MCF 10A (cell line): Measurements from ENCODE around the gene AKR1B1. TPM values are rescaled to one million over a fixed set of nuclear protein-coding genes. Genes with fewer than 3 reads are reported as not detected.
"Not testable (repeated sequence)": the region's sequence is repeated elsewhere in the genome, so short reads cannot be mapped to it uniquely, and the experiment has no call there.

Experiments
- BruUV-seq: library from RNA; stranded (reverse); fragments of 400-500 nt; replicated peaks from 2 replicates; lab custom pipeline; 2021; lab: Mats Ljungman, UMichigan
- CTCF ChIA-PET: fragments of 300-600 bp; sonication (Branson Sonifier 250); formaldehyde crosslinking; extraction: SDS; loops from one replicate; lab custom pipeline; 2021; ENCODE audit warnings: antibody characterized with exemption, inconsistent platforms; lab: Yijun Ruan, JAX
- POLR2A ChIA-PET: fragments of 300-600, 350-650 bp; sonication (Branson Sonifier 250); formaldehyde crosslinking; extraction: SDS; loops from one replicate; lab custom pipeline; 2020; ENCODE audit warnings: antibody characterized with exemption, inconsistent platforms; lab: Yijun Ruan, JAX
- DNase-seq: peaks from one replicate; pipeline ENCODE4 v3.0.0-alpha.2; 2018; ENCODE audit not compliant: unreplicated experiment
- H3K27ac Mint-ChIP-seq: one replicate; pipeline ENCODE4 v1.8.0; 2022; ENCODE audit warnings: mild to moderate bottlenecking, low read depth, mixed read lengths; ENCODE audit not compliant: unreplicated experiment
- H3K27me3 Mint-ChIP-seq: one replicate; pipeline ENCODE4 v1.8.0; 2022; ENCODE audit warnings: mixed read lengths; ENCODE audit not compliant: insufficient read depth, unreplicated experiment
- H3K36me3 Mint-ChIP-seq: one replicate; pipeline ENCODE4 v1.8.0; 2022; ENCODE audit warnings: mild to moderate bottlenecking, moderate library complexity, mixed read lengths; ENCODE audit not compliant: insufficient read depth, unreplicated experiment
- H3K4me1 Mint-ChIP-seq: one replicate; pipeline ENCODE4 v1.8.0; 2022; ENCODE audit warnings: mixed read lengths; ENCODE audit not compliant: insufficient read depth, unreplicated experiment
- H3K4me3 Mint-ChIP-seq: one replicate; pipeline ENCODE4 v1.8.0; 2022; ENCODE audit warnings: mild to moderate bottlenecking, moderate library complexity, mixed read lengths; ENCODE audit not compliant: unreplicated experiment
- H3K9me3 Mint-ChIP-seq: one replicate; pipeline ENCODE4 v1.8.0; 2022; ENCODE audit warnings: mixed read lengths; ENCODE audit not compliant: unreplicated experiment
- CTCF ChIP-seq: fragments of 200-600 bp; IDR thresholded peaks from one replicate; pipeline ENCODE4 v1.8.0; 2022; ENCODE audit warnings: antibody characterized with exemption, mild to moderate bottlenecking; ENCODE audit not compliant: unreplicated experiment
- intact Hi-C: fragments of 100-400 bp; cut with micrococcal nuclease; formaldehyde crosslinking; loops from 2 replicates; pipeline ENCODE4 v1.14.1; 2022
- total RNA-seq: library from RNA; stranded (reverse); gene quantifications from 2 replicates; pipeline ENCODE4 v1.2.3, GENCODE V29; 2022

Gene AKR1B1
- total RNA-seq, 1 experiment from 2014 or later = 128 TPM

- intact Hi-C loops = no loop called here
- BruUV-seq = no TSS peak
- Mint-ChIP-seq H3K36me3 (no peaks in the 10 kb centered on the region), H3K4me1 (no peaks in the 10 kb centered on the region), H3K9me3 (no peaks in the 10 kb centered on the region), H3K27ac (no peak overlapping the region), H3K4me3 (no peak overlapping the region), H3K27me3 (no peaks in the 10 kb centered on the region)
- no peak for DNase-seq
- CTCF ChIA-PET = interaction anchor here (0.7 to 1.9 kb wide), 4 partner anchors 22 to 144 kb away, joined by 3 to 4 read pairs (median 4); no protein-coding TSS in a partner anchor
- TF ChIP-seq CTCF = no peak
- POLR2A ChIA-PET = interaction anchor here (0.6 to 1.3 kb wide), 2 partner anchors 12 to 1265 kb away, joined by 3 to 5 read pairs; no protein-coding TSS in a partner anchor
Observed at GRCh38 chr7:134493091-134493490, 34.2 kb upstream of the AKR1B1 start.

- H3K4me3 Mint-ChIP-seq, intact Hi-C loops, H3K9me3 Mint-ChIP-seq, POLR2A ChIA-PET, H3K27me3 Mint-ChIP-seq, H3K4me1 Mint-ChIP-seq, H3K36me3 Mint-ChIP-seq, DNase-seq, H3K27ac Mint-ChIP-seq, BruUV-seq: not testable (repeated sequence)
- CTCF ChIA-PET = interaction anchor here (0.6 kb wide), 2 partner anchors 23 to 118 kb away, joined by 3 read pairs; no protein-coding TSS in a partner anchor
Observed at GRCh38 chr7:134487721-134488120, 28.8 kb upstream of the AKR1B1 start.

GRCh38 chr7:134485203-134485602 lies 26.3 kb upstream of the AKR1B1 start:
- Mint-ChIP-seq H3K27me3 (no peaks in the 10 kb centered on the region), H3K9me3 (no peaks in the 10 kb centered on the region), H3K4me3 (no peak overlapping the region), H3K4me1 (peaks cover 11% of the 10 kb centered on the region), H3K27ac (no peak overlapping the region), H3K36me3 (no peaks in the 10 kb centered on the region)
- POLR2A ChIA-PET = interaction anchor here (0.7 to 1.2 kb wide), 2 partner anchors 17 to 1651 kb away, joined by 3 read pairs; no protein-coding TSS in a partner anchor
- TF ChIP-seq CTCF = no peak
- intact Hi-C loops = no loop called here
- BruUV-seq = no TSS peak
- DNase-seq = no peak
- CTCF ChIA-PET = interaction anchor here (2.0 kb wide), 1 partner anchor 43 kb away, joined by 6 read pairs; no protein-coding TSS in a partner anchor

DNA sequence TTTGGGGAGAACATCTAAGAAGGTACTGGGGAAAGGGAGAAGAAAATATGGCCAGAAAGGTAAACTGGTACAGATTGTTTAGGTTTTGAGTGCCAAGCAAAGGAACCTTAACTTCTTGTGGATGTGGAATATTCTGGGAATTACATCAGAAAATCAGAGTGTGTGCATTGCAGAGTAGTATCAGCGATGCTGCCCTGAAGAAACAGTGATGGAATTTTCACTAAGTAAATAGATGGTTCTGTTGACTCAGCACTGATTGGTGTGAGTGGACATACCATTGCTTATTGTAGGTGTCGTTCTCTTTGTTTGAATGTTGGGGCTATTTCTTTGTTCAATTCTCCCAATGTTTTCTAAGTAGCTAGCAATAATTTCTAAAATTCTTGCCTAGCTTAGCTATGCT lies 24.4 kb upstream of the AKR1B1 start:
- ChIA-PET POLR2A (no interaction called here), CTCF (interaction anchor here (0.7 to 1.4 kb wide), 3 partner anchors 31 to 63 kb away, joined by 4 to 6 read pairs (median 4); no protein-coding TSS in a partner anchor)
- H3K27me3 Mint-ChIP-seq = no peaks in the 10 kb centered on the region
- intact Hi-C loops = no loop called here
- no peaks in the 10 kb centered on the region for H3K9me3 Mint-ChIP-seq
- TF ChIP-seq CTCF = no peak
- H3K27ac Mint-ChIP-seq = no peak overlapping the region
- DNase-seq = no peak
- no TSS peak for BruUV-seq
- no peak overlapping the region for H3K4me3 Mint-ChIP-seq
- H3K4me1 Mint-ChIP-seq = peaks cover 15% of the 10 kb centered on the region
- H3K36me3 Mint-ChIP-seq = no peaks in the 10 kb centered on the region
